ENCODE results near the gene PRDX5. TPM values are rescaled to one million over a fixed set of nuclear protein-coding genes. Genes with fewer than 3 reads are reported as not detected.

The PRDX5 gene
- total RNA-seq, 2 donors from 2014 or later: 91.1 to 136 TPM

DNA sequence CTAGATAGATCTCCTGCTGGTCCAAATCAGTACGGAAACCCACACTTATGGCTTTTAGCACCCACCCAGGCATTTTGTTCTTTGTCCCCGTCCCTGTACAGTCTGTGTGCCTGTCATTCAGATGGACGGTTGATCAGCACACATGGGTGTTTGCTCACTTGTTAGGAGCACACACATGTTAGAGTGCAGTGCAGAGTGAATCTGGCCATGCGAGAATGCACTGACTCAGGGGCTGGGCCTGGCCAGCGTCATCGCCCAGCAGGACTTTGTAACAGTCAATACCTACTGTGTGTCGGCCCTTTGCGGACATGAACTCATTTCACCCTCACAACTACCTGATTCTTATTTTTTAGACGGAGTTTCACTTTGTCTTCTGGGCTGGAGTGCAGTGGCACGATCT, 44.4 kb downstream of the PRDX5 start:
- no peaks in the 10 kb centered on the region for H3K27me3 ChIP-seq (replicated peaks; ENCODE audit: insufficient read depth)
- DNase-seq (ENCODE audit: low spot score): no peak
- TF ChIP-seq, protein P1, sequence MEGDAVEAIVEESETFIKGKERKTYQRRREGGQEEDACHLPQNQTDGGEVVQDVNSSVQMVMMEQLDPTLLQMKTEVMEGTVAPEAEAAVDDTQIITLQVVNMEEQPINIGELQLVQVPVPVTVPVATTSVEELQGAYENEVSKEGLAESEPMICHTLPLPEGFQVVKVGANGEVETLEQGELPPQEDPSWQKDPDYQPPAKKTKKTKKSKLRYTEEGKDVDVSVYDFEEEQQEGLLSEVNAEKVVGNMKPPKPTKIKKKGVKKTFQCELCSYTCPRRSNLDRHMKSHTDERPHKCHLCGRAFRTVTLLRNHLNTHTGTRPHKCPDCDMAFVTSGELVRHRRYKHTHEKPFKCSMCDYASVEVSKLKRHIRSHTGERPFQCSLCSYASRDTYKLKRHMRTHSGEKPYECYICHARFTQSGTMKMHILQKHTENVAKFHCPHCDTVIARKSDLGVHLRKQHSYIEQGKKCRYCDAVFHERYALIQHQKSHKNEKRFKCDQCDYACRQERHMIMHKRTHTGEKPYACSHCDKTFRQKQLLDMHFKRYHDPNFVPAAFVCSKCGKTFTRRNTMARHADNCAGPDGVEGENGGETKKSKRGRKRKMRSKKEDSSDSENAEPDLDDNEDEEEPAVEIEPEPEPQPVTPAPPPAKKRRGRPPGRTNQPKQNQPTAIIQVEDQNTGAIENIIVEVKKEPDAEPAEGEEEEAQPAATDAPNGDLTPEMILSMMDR (IDR thresholded peaks at IDR 0.05): no peak
- H3K36me3 ChIP-seq: peaks cover 48% of the 10 kb centered on the region
- H3K27ac ChIP-seq: no peak overlapping the region
- peaks cover 24 to 29% of the 10 kb centered on the region in 2 donors for H3K4me1 ChIP-seq (ENCODE audit: control insufficient read depth in 1 of 2, low read depth in 2 of 2)
- ATAC-seq (ENCODE audit: insufficient number of reproducible peaks, low FRiP score, low read depth): no peak
- no peak overlapping the region for H3K4me3 ChIP-seq
- no peaks in the 10 kb centered on the region for H3K9me3 ChIP-seq

DNA sequence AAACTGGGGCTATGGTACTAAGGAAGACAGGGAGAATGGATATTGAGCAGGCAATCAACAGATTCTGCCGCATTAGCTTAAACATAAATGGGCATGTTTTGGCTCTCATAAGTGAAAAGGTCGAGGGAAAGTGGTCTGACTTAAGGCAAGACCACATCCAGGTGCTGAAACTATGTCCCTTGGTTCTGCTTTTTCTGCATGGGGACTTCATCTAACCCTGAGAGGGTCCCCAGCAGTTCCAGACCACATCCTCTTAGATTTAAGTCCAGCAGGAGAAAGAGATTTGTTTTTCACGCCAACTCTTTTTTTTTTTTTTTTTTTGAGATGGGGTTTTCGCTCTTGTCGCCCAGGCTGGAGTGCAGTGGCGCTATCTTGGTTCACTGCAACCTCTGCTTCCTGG, 46.5 kb downstream of the PRDX5 start:
- Histone ChIP-seq H3K4me1 (ENCODE audit: control insufficient read depth in 1 of 2, low read depth in 2 of 2) (peaks cover 10 to 14% of the 10 kb centered on the region in 2 donors), H3K36me3 (peaks cover 64% of the 10 kb centered on the region), H3K27ac (no peak overlapping the region), H3K27me3 (replicated peaks; ENCODE audit: insufficient read depth) (no peaks in the 10 kb centered on the region), H3K9me3 (no peaks in the 10 kb centered on the region), H3K4me3 (no peak overlapping the region)
- ATAC-seq (ENCODE audit: insufficient number of reproducible peaks, low FRiP score, low read depth): no peak
- DNase-seq (ENCODE audit: low spot score): no peak
- TF ChIP-seq, protein P1 (IDR thresholded peaks at IDR 0.05): no peak

DNA sequence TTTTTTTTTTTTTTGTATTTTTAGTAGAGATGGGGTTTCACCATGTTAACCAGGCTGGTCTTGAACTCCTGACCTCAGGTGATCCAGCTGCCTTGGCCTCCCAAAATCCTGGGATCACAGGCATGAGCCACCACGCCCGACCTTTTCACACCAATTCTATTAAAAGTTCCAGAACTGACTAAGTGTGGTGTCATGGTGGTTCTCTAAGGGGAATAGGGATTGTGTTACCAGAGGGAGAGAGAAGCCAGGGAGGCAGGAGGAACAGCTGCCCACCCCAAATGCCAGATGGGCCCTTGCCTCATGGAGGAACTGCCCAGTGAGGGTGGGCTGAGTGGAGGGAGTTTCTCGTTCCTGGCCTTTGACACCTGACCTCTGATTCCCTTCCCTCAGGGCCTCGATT, 47.0 kb downstream of the PRDX5 start:
- no peak for DNase-seq (ENCODE audit: low spot score)
- H3K27me3 ChIP-seq (replicated peaks; ENCODE audit: insufficient read depth): no peaks in the 10 kb centered on the region
- H3K27ac ChIP-seq: no peak overlapping the region
- ATAC-seq (ENCODE audit: insufficient number of reproducible peaks, low FRiP score, low read depth): no peak
- TF ChIP-seq, protein P1 (IDR thresholded peaks at IDR 0.05): no peak
- H3K36me3 ChIP-seq: peaks cover 67% of the 10 kb centered on the region
- no peak overlapping the region for H3K4me3 ChIP-seq
- H3K9me3 ChIP-seq: no peaks in the 10 kb centered on the region
- H3K4me1 ChIP-seq (ENCODE audit: control insufficient read depth in 1 of 2, low read depth in 2 of 2): peaks cover 6 to 10% of the 10 kb centered on the region in 2 donors

DNA sequence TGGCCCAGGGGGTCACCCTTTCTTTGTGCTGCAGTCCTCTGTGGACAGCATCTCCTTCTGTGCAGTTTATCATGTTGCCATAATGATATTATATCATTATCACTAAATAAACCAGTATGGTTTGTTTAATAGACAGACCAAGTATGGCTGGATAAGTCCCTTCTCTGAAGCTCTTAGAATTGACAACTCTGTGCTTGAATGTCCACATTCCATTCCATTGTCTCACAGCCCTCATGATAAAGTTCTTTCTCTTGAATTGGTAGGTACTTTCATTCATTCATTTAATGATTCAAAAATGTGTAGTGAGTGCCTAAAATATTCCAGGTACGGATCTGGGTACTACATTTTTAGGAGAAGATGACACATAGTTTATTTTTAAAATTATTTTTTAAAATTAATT, 48.8 kb downstream of the PRDX5 start:
- peaks cover 62% of the 10 kb centered on the region for H3K36me3 ChIP-seq
- H3K27ac ChIP-seq: no peak overlapping the region
- ATAC-seq (ENCODE audit: insufficient number of reproducible peaks, low FRiP score, low read depth) (no peak), DNase-seq (ENCODE audit: low spot score) (no peak)
- H3K4me3 ChIP-seq: no peak overlapping the region
- no peaks in the 10 kb centered on the region for H3K27me3 ChIP-seq (replicated peaks; ENCODE audit: insufficient read depth)
- TF ChIP-seq, protein P1 (IDR thresholded peaks at IDR 0.05): no peak
- no peaks in the 10 kb centered on the region for H3K4me1 ChIP-seq (ENCODE audit: control insufficient read depth in 1 of 2, low read depth in 2 of 2)
- H3K9me3 ChIP-seq: no peaks in the 10 kb centered on the region

DNA sequence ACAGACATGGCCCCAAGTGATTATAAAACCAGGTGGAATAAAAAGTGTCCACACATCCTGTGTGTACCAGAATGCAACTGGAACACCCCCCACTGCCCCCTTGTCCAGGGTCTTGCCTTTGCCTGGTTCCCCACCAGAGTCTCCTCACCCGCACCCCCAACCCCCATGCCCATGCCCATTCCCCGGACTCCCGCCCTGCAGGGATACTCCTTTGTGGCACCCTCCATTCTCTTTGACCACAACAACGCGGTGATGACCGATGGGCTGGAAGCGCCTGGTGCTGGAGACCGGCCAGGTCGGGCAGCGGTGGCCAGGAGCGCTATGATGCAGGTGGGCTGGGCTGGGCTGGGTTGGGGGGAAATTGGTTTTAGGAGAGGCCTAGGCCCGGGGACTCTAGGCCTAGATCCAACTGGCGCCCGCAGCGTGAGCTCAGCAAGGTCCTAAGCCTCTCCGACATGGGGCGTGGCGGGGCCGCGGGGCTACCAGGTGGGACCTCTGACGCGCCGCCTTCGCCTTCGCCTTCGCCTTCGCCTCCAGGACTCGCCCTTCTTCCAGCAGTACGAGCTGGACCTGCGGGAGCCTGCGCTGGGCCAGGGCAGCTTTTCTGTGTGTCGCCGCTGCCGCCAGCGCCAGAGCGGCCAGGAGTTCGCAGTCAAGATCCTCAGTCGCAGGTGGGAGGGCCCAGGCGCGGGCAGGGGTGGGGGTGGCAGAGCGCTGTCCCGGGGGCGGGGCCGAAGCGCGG, 50.2 kb downstream of the PRDX5 start:
- DNase-seq (ENCODE audit: low spot score) (no peak), ATAC-seq (ENCODE audit: insufficient number of reproducible peaks, low FRiP score, low read depth) (no peak)
- H3K27ac ChIP-seq: no peak overlapping the region
- H3K27me3 ChIP-seq (replicated peaks; ENCODE audit: insufficient read depth): no peaks in the 10 kb centered on the region
- peaks cover 0 to 6% of the 10 kb centered on the region in 2 donors for H3K4me1 ChIP-seq (ENCODE audit: control insufficient read depth in 1 of 2, low read depth in 2 of 2)
- TF ChIP-seq, protein P1 (IDR thresholded peaks at IDR 0.05): no peak
- H3K9me3 ChIP-seq: no peaks in the 10 kb centered on the region
- H3K4me3 ChIP-seq: no peak overlapping the region
- H3K36me3 ChIP-seq: peaks cover 49% of the 10 kb centered on the region

Measured in thoracic aorta (tissue), 2 donors.